ENCODE measurements around the gene NUP50. TPM values are rescaled to one million over a fixed set of nuclear protein-coding genes. Genes with fewer than 3 reads are reported as not detected.

Gene NUP50
- polyA plus RNA-seq, 1 donor (not counting 4 experiments of a cell fraction or from before 2014, with no cell fraction given), result 28.1 TPM

- no peak for FAIRE-seq
- TF ChIP-seq EZH2 (IDR thresholded peaks at IDR 0.05; ENCODE audit: low read length), result no peak
- TF ChIP-seq, protein P1, sequence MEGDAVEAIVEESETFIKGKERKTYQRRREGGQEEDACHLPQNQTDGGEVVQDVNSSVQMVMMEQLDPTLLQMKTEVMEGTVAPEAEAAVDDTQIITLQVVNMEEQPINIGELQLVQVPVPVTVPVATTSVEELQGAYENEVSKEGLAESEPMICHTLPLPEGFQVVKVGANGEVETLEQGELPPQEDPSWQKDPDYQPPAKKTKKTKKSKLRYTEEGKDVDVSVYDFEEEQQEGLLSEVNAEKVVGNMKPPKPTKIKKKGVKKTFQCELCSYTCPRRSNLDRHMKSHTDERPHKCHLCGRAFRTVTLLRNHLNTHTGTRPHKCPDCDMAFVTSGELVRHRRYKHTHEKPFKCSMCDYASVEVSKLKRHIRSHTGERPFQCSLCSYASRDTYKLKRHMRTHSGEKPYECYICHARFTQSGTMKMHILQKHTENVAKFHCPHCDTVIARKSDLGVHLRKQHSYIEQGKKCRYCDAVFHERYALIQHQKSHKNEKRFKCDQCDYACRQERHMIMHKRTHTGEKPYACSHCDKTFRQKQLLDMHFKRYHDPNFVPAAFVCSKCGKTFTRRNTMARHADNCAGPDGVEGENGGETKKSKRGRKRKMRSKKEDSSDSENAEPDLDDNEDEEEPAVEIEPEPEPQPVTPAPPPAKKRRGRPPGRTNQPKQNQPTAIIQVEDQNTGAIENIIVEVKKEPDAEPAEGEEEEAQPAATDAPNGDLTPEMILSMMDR (optimal IDR thresholded peaks at IDR 0.05 in 1 of 3, IDR thresholded peaks at IDR 0.05 in 1 of 3, conservative IDR thresholded peaks at IDR 0.05 in 1 of 3; ENCODE audit: extremely low read depth in 1 of 3, insufficient read depth in 2 of 3, low read length in 3 of 3), result no peak
- dilution Hi-C loops (cut with MboI; ENCODE audit: extremely low pct_ligation_motif_present, low sequenced_read_pairs), result no loop called here
- Histone ChIP-seq H3K4me2 (ENCODE audit: control insufficient read depth, extremely low read depth, insufficient read depth, low read depth, low read length) (peak overlapping the region; percentile 96), H3K9me3 (ENCODE audit: control insufficient read depth, low read depth, low read length) (no peaks in the 10 kb centered on the region), H3K79me2 (ENCODE audit: control insufficient read depth, insufficient read depth, low read length) (peaks cover 85% of the 10 kb centered on the region), H3K4me1 (ENCODE audit: control insufficient read depth, extremely low read depth, insufficient read depth, low read length) (peaks cover 25% of the 10 kb centered on the region), H3K9me1 (ENCODE audit: control insufficient read depth, extremely low read depth, insufficient read depth, low read length) (no peaks in the 10 kb centered on the region), H2AFZ (ENCODE audit: control insufficient read depth, low read length) (no peak overlapping the region), H3K4me3 (ENCODE audit: control insufficient read depth in 2 of 3, extremely low read depth in 1 of 3, insufficient read depth in 2 of 3, low read depth in 1 of 3, low read length in 3 of 3) (peak overlapping the region; percentile 72 to 98 (median 90)), H3K9ac (ENCODE audit: control insufficient read depth, extremely low read depth, insufficient read depth, low read length) (peak overlapping the region; percentile 97), H3K36me3 (ENCODE audit: control insufficient read depth in 2 of 2, extremely low read depth in 1 of 2, insufficient read depth in 2 of 2, low read length in 2 of 2) (peaks cover 2 to 14% of the 10 kb centered on the region in 2 experiments), H3K27ac (ENCODE audit: control insufficient read depth, insufficient read depth, low read length) (peak overlapping the region; percentile 97), H4K20me1 (ENCODE audit: control insufficient read depth, extremely low read depth, insufficient read depth, low read length) (peaks cover 4% of the 10 kb centered on the region), H3K27me3 (ENCODE audit: control insufficient read depth, extremely low read depth, insufficient read depth, low read length) (no peaks in the 10 kb centered on the region)
- DNase-seq (ENCODE audit: low read depth, low spot score), result no peak
Measured at GRCh38 chr22:45163099-45163450, 650 bp upstream of the NUP50 start.

- no peaks in the 10 kb centered on the region for H3K27me3 ChIP-seq (ENCODE audit: control insufficient read depth, extremely low read depth, insufficient read depth, low read length)
- TF ChIP-seq, protein P1 (optimal IDR thresholded peaks at IDR 0.05 in 1 of 3, IDR thresholded peaks at IDR 0.05 in 1 of 3, conservative IDR thresholded peaks at IDR 0.05 in 1 of 3; ENCODE audit: extremely low read depth in 1 of 3, insufficient read depth in 2 of 3, low read length in 3 of 3), result no peak
- TF ChIP-seq EZH2 (IDR thresholded peaks at IDR 0.05; ENCODE audit: low read length), result no peak
- H3K9me1 ChIP-seq (ENCODE audit: control insufficient read depth, extremely low read depth, insufficient read depth, low read length), result no peaks in the 10 kb centered on the region
- H2AFZ ChIP-seq (ENCODE audit: control insufficient read depth, low read length), result no peak overlapping the region
- peak overlapping the region; percentile 79 for H3K27ac ChIP-seq (ENCODE audit: control insufficient read depth, insufficient read depth, low read length)
- H4K20me1 ChIP-seq (ENCODE audit: control insufficient read depth, extremely low read depth, insufficient read depth, low read length), result peaks cover 4% of the 10 kb centered on the region
- dilution Hi-C loops (cut with MboI; ENCODE audit: extremely low pct_ligation_motif_present, low sequenced_read_pairs), result no loop called here
- H3K36me3 ChIP-seq (ENCODE audit: control insufficient read depth in 2 of 2, extremely low read depth in 1 of 2, insufficient read depth in 2 of 2, low read length in 2 of 2), result peaks cover 7 to 14% of the 10 kb centered on the region in 2 experiments
- H3K4me2 ChIP-seq (ENCODE audit: control insufficient read depth, extremely low read depth, insufficient read depth, low read depth, low read length), result peak overlapping the region; percentile 88
- H3K4me1 ChIP-seq (ENCODE audit: control insufficient read depth, extremely low read depth, insufficient read depth, low read length), result peaks cover 25% of the 10 kb centered on the region
- no peaks in the 10 kb centered on the region for H3K9me3 ChIP-seq (ENCODE audit: control insufficient read depth, low read depth, low read length)
- FAIRE-seq (no peak), DNase-seq (ENCODE audit: low read depth, low spot score) (no peak)
- H3K9ac ChIP-seq (ENCODE audit: control insufficient read depth, extremely low read depth, insufficient read depth, low read length), result peak overlapping the region; percentile 97
- H3K79me2 ChIP-seq (ENCODE audit: control insufficient read depth, insufficient read depth, low read length), result peaks cover 82% of the 10 kb centered on the region
- peak overlapping the region; percentile 72 to 98 (median 95) for H3K4me3 ChIP-seq (ENCODE audit: control insufficient read depth in 2 of 3, extremely low read depth in 1 of 3, insufficient read depth in 2 of 3, low read depth in 1 of 3, low read length in 3 of 3)
Measured at GRCh38 chr22:45164270-45165088, 754 bp downstream of the NUP50 start.
